GM23248 (cell line): Measurements from ENCODE around the gene GAS2L1. TPM values are rescaled to one million over a fixed set of nuclear protein-coding genes. Genes with fewer than 3 reads are reported as not detected.

Source experiments
- DNase-seq: peaks from one replicate; pipeline ENCODE4 v3.0.0-alpha.2; 2015
- H2AFZ ChIP-seq: fragments of 200-600 bp; sonication (generic); 2 replicates; pipeline ENCODE4 v1.6.1; 2016; ENCODE audit warnings: antibody characterized with exemption
- H3F3A ChIP-seq: fragments of 200-600 bp; sonication (generic); 2 replicates; pipeline ENCODE4 v1.6.1; 2016; ENCODE audit warnings: mild to moderate bottlenecking, antibody characterized with exemption, mixed run types; ENCODE audit not compliant: insufficient read depth
- H3K27ac ChIP-seq: fragments of 200-600 bp; sonication (generic); 2 replicates; pipeline ENCODE4 v1.5.1; 2016; ENCODE audit warnings: mild to moderate bottlenecking
- H3K27me3 ChIP-seq: fragments of 200-600 bp; sonication (generic); replicated peaks from 2 replicates; pipeline ENCODE4 v1.6.1; 2016; ENCODE audit warnings: mild to moderate bottlenecking; ENCODE audit not compliant: insufficient read depth
- H3K36me3 ChIP-seq: fragments of 200-600 bp; sonication (generic); 2 replicates; pipeline ENCODE4 v1.6.1; 2016; ENCODE audit warnings: low read depth, mild to moderate bottlenecking
- H3K4me1 ChIP-seq: fragments of 200-600 bp; sonication (generic); 2 replicates; pipeline ENCODE4 v1.6.1; 2016; ENCODE audit warnings: mild to moderate bottlenecking; ENCODE audit not compliant: insufficient read depth
- H3K4me2 ChIP-seq: fragments of 200-600 bp; sonication (generic); one replicate; pipeline ENCODE4 v1.6.1; 2016; ENCODE audit warnings: mild to moderate bottlenecking; ENCODE audit not compliant: unreplicated experiment
- H3K4me3 ChIP-seq: fragments of 200-600 bp; sonication (generic); 2 replicates; pipeline ENCODE4 v1.5.1; 2016; ENCODE audit warnings: mild to moderate bottlenecking
- H3K79me2 ChIP-seq: fragments of 200-600 bp; sonication (generic); 2 replicates; pipeline ENCODE4 v1.6.1; 2016; ENCODE audit warnings: mild to moderate bottlenecking; ENCODE audit not compliant: insufficient read depth
- H3K9ac ChIP-seq: fragments of 200-600 bp; sonication (generic); 2 replicates; pipeline ENCODE4 v1.6.1; 2016; ENCODE audit warnings: mild to moderate bottlenecking
- H3K9me2 ChIP-seq: fragments of 200-600 bp; sonication (generic); 2 replicates; pipeline ENCODE4 v1.6.1; 2016; ENCODE audit warnings: mixed run types, mild to moderate bottlenecking, moderate library complexity; ENCODE audit not compliant: insufficient read depth
- H3K9me3 ChIP-seq: fragments of 200-600 bp; sonication (generic); one replicate; pipeline ENCODE4 v1.6.1; 2017; ENCODE audit warnings: low read depth
- H4K20me1 ChIP-seq: fragments of 200-600 bp; sonication (generic); 2 replicates; pipeline ENCODE4 v1.6.0; 2016; ENCODE audit not compliant: insufficient read depth
- EZH2 ChIP-seq: fragments of 200-600 bp; sonication (generic); IDR thresholded peaks from 2 replicates; pipeline ENCODE4 v1.6.1; 2018; ENCODE audit warnings: antibody characterized with exemption, mild to moderate bottlenecking; ENCODE audit not compliant: insufficient read depth, poor library complexity, severe bottlenecking
- EZH2phosphoT487 ChIP-seq: fragments of 200-600 bp; sonication (generic); IDR thresholded peaks from 2 replicates; pipeline ENCODE4 v1.6.1; 2018; ENCODE audit warnings: antibody characterized with exemption, moderate library complexity, mild to moderate bottlenecking, low read depth; ENCODE audit not compliant: insufficient read depth
- WGBS, 2 experiments: methylation state at CpG; one replicate each; pipeline ENCODE4 v1.1.6; 2015 to 2017; ENCODE audit warnings: low lambda C conversion rate in 2 of 2, low coverage in 1 of 2; ENCODE audit errors: missing lambda C conversion rate in 2 of 2; 5-methylcytosine and 5-hydroxymethylcytosine counted together
- in situ Hi-C: fragments of 300-500 bp; cut with MboI; formaldehyde crosslinking; loops from 2 replicates; pipeline ENCODE4 v1.15.0; 2020
- polyA plus RNA-seq: library from polyadenylated mRNA; unstranded; fragments of >200 nt; fragmentation: Nextera tagmentation; extraction: Ambion mirVana; gene quantifications from 2 replicates; pipeline ENCODE4 v1.2.1, GENCODE V29; 2016
- total RNA-seq: library from RNA; depleted of rRNA; stranded (reverse); fragments of >200 nt; shearing (Covaris generic); gene quantifications from 2 replicates; pipeline ENCODE4 v1.2.3, GENCODE V29; 2014

The GAS2L1 gene
- total and polyA plus RNA-seq, 2 experiments from 2014 or later = 21.2 to 23.7 TPM

DNA sequence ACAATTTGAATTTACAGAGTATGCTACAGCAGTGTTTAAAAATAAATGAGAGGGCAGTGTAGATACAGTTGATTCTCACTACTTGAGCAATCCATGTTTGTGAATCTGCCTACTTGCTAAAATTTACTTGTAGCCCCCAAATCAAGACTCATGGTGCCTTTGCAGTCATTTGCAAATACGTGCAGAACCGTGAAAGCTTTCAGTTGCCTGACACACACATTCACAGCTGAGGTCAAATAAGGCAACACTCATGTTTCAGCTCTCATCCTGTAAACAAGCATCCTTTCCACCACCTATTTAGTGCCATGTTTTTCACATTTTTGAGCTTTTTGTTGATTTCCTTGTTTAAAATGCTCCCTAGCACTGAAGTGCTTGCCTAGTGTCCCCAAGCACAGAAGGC lies 41.6 kb downstream of the GAS2L1 start:
- Histone ChIP-seq H3K9ac (no peak overlapping the region), H3K9me3 (no peaks in the 10 kb centered on the region), H4K20me1 (no peaks in the 10 kb centered on the region), H3K27ac (no peak overlapping the region), H3K9me2 (no peaks in the 10 kb centered on the region), H3K4me2 (no peak overlapping the region), H3K36me3 (peaks cover 13% of the 10 kb centered on the region; the same call in 1 of the 2 replicates), H3K4me1 (peaks cover 14% of the 10 kb centered on the region), H3K79me2 (no peaks in the 10 kb centered on the region), H3K4me3 (no peak overlapping the region), H3F3A (peaks cover 24% of the 10 kb centered on the region), H3K27me3 (no peaks in the 10 kb centered on the region), H2AFZ (no peak overlapping the region)
- in situ Hi-C loops = no loop called here
- WGBS, 2 experiments = 95 to 96% methylated on average over 2 of the region's 2 CpGs
- TF ChIP-seq EZH2phosphoT487 (no peak), EZH2 (no peak)
- DNase-seq = no peak

DNA sequence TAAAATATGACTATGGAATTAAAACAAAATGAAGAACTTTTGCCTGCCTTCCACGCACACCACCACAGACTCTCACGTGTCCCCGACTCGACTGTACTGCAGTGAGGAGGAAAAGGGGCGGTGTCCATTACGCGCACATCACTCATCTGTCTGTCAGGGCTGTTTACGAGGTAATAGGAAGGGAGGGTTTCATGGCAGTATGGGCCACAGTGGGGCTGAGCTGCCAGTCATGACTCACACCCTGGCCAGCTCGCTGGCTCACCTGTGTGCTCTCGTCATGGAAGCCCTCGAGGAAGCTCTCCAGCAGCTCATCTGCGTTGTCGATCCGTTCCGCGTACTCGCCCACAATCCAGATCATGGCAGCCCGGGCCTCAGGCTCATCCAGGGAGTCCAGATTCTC lies 42.5 kb downstream of the GAS2L1 start:
- Histone ChIP-seq H3K4me2 (no peak overlapping the region), H3K9ac (no peak overlapping the region), H4K20me1 (no peaks in the 10 kb centered on the region), H3K4me3 (no peak overlapping the region), H3K9me2 (no peaks in the 10 kb centered on the region), H3K27me3 (no peaks in the 10 kb centered on the region), H3K4me1 (peaks cover 8% of the 10 kb centered on the region), H3K27ac (no peak overlapping the region), H2AFZ (no peak overlapping the region), H3K9me3 (no peaks in the 10 kb centered on the region), H3K36me3 (peaks cover 13% of the 10 kb centered on the region; the same call in 1 of the 2 replicates), H3F3A (peaks cover 19% of the 10 kb centered on the region), H3K79me2 (no peaks in the 10 kb centered on the region)
- TF ChIP-seq EZH2phosphoT487 (no peak), EZH2 (no peak)
- WGBS, 2 experiments = 97 to 98% methylated on average over 16 to 18 of the region's 18 CpGs
- in situ Hi-C loops = no loop called here
- no peak for DNase-seq

DNA sequence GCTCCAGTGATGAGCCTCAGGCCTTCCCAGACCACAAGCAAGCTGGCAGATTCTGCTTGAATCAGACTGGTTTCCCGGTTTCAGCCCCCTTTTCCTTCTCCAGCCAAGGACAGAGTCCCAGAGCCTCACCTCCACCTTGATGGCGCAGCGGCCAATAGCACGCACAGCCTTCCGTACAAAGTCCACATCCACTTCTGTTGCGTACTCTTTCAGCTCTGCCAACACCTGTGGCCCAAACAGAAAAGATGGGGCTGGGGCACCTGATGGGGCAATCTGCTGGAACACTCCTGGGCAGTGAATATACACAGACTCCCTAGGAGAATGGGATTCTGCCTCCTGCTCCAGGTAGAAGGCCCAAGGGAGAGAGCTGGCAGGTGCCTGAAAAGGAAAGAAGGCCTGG lies 44.6 kb downstream of the GAS2L1 start:
- TF ChIP-seq EZH2phosphoT487 (no peak), EZH2 (no peak)
- H3K4me3 ChIP-seq = no peak overlapping the region
- no peak overlapping the region for H3K27ac ChIP-seq
- H3K27me3 ChIP-seq = no peaks in the 10 kb centered on the region
- H3K9ac ChIP-seq = no peak overlapping the region
- in situ Hi-C loops = loop anchor here (25.0 kb wide), 1 partner anchor 111 kb away; no protein-coding TSS in a partner anchor
- H3F3A ChIP-seq = no peaks in the 10 kb centered on the region; the same call in 1 of the 2 replicates
- no peak overlapping the region for H3K4me2 ChIP-seq
- no peaks in the 10 kb centered on the region for H3K4me1 ChIP-seq
- no peaks in the 10 kb centered on the region for H3K9me2 ChIP-seq
- 98 to 100% methylated on average over 6 of the region's 6 CpGs for WGBS, 2 experiments
- H2AFZ ChIP-seq = no peak overlapping the region
- no peaks in the 10 kb centered on the region for H4K20me1 ChIP-seq
- no peak for DNase-seq
- H3K9me3 ChIP-seq = no peaks in the 10 kb centered on the region
- no peaks in the 10 kb centered on the region for H3K79me2 ChIP-seq
- H3K36me3 ChIP-seq = peaks cover 7% of the 10 kb centered on the region; the same call in 1 of the 2 replicates

DNA sequence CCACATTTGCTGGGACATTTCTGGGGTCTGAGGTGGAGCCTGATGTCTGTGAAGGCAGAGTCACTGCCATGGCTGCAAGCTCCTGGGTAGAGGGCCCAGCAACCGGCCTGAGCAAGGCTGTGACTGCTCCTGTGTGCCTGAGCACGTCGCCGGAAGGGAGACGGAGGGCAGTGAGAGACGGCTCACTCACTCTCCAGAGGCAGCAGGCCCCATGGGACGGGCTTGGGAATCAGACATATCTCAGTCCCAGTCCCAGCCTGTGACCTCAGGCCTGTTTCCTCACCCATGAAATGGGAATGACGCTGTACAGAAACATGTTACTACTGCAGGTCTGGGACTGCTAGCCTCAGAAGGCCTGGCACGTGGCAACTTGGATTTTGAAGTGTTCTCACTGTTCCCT lies 45.4 kb downstream of the GAS2L1 start:
- Histone ChIP-seq H2AFZ (no peak overlapping the region), H3K27ac (no peak overlapping the region), H4K20me1 (no peaks in the 10 kb centered on the region), H3K27me3 (no peaks in the 10 kb centered on the region), H3K9me3 (no peaks in the 10 kb centered on the region), H3F3A (no peaks in the 10 kb centered on the region), H3K4me1 (no peaks in the 10 kb centered on the region), H3K4me3 (no peak overlapping the region), H3K9ac (no peak overlapping the region), H3K4me2 (no peak overlapping the region), H3K36me3 (peaks cover 5% of the 10 kb centered on the region; the same call in 1 of the 2 replicates), H3K79me2 (no peaks in the 10 kb centered on the region), H3K9me2 (no peaks in the 10 kb centered on the region)
- TF ChIP-seq EZH2 = no peak
- TF ChIP-seq EZH2phosphoT487 = no peak
- DNase-seq = no peak
- in situ Hi-C loops = loop anchor here (25.0 kb wide), 1 partner anchor 110 kb away; no protein-coding TSS in a partner anchor
- 95% methylated on average over 9 of the region's 9 CpGs for WGBS, 2 experiments

DNA sequence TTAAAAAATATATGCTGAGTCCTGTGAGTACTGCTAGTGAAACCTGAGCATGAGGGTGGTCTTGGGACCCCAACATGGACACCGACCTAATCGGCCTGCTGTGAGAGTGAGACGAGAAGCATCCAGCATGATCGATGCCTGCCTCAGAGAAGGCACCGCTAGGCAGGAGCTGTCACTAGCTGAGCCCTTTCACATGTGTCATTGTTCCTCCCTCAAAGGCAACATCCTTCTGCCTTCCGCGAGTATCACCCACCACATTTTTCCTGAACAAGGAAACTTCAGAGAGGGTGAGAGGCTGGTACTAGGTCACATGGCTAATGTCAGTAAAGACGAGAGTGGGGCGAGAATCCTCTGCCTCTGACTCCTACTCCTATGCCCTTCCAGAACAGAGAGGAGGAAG lies 46.3 kb downstream of the GAS2L1 start:
- H3K9me2 ChIP-seq = no peaks in the 10 kb centered on the region
- no peak overlapping the region for H3K4me3 ChIP-seq
- no peak overlapping the region for H3K9ac ChIP-seq
- no peak for DNase-seq
- 94 to 98% methylated on average over 9 of the region's 9 CpGs for WGBS, 2 experiments
- H3K27me3 ChIP-seq = no peaks in the 10 kb centered on the region
- H3F3A ChIP-seq = no peaks in the 10 kb centered on the region
- no peak overlapping the region for H3K4me2 ChIP-seq
- peaks cover 5% of the 10 kb centered on the region; the same call in 1 of the 2 replicates for H3K36me3 ChIP-seq
- H3K4me1 ChIP-seq = no peaks in the 10 kb centered on the region
- TF ChIP-seq EZH2phosphoT487 (no peak), EZH2 (no peak)
- H3K9me3 ChIP-seq = no peaks in the 10 kb centered on the region
- H2AFZ ChIP-seq = no peak overlapping the region
- H3K27ac ChIP-seq = no peak overlapping the region
- no peaks in the 10 kb centered on the region for H4K20me1 ChIP-seq
- no peaks in the 10 kb centered on the region for H3K79me2 ChIP-seq
- in situ Hi-C loops = loop anchor here (25.0 kb wide), 1 partner anchor 110 kb away; no protein-coding TSS in a partner anchor
